Measurements from ENCODE around the gene VEZT. TPM values are rescaled to one million over a fixed set of nuclear protein-coding genes. Genes with fewer than 3 reads are reported as not detected.

The VEZT gene
- 10 to 100 TPM; 35.6 to 38.9 TPM for total RNA-seq

GRCh38 chr12:95217377-95218149 is at the start of gene VEZT, which contains the start of gene FGD6:
VEZT (plus strand) TSS chr12:95217807; CDS start chr12:95217851, 44 bp downstream.
FGD6 (minus strand) TSS chr12:95217467; CDS start chr12:95217240, 227 bp downstream.

Small RNA genes within 50 kb of the gene (small RNA-seq; reads per million reads assigned to genes)
- 64.1 to 78.8 reads per million in 2 donors for gene MIR331
- gene MIR3685 = 0 reads per million in 2 donors
- 0 reads per million in 2 donors for gene RF00019
- 0 reads per million in 2 donors for gene RNU6-808P

Other genes starting within 250 kb of the VEZT start
- 10 to 100 TPM; 72.6 to 85.3 TPM for gene NDUFA12, start 214.1 kb upstream of the VEZT start, total RNA-seq
- gene NR2C1, start 144.2 kb upstream of the VEZT start, total RNA-seq = 10 to 100 TPM; 20.6 to 21.0 TPM
- 1 to 10 TPM; 2.1 to 2.7 TPM for gene FGD6, start 340 bp upstream of the VEZT start, total RNA-seq